HL-60 (cell line): ENCODE data around the gene TSNAXIP1.
A peak's percentile ranks its signal among the peaks of the same experiment; 100 is the strongest.

Experiments
- DNase-seq, 2 experiments: peaks; one replicate each; pipeline ENCODE4 v3.0.0-alpha.2; 2010 to 2020; ENCODE audit warnings: low read depth in 1 of 2, low spot score in 1 of 2
- H3K27ac ChIP-seq: fragments of 250-450 bp; sonication (Bioruptor Pico); replicated peaks from 2 replicates; pipeline ENCODE4 v1.5.1; 2020; ENCODE audit warnings: mild to moderate bottlenecking, moderate library complexity
- H3K27me3 ChIP-seq: fragments of 250-450 bp; sonication (Bioruptor Pico); 2 replicates; pipeline ENCODE4 v1.5.1; 2021; ENCODE audit warnings: mild to moderate bottlenecking, moderate library complexity; ENCODE audit not compliant: insufficient read depth, poor library complexity, severe bottlenecking
- H3K4me3 ChIP-seq: replicated peaks from 2 replicates; pipeline ENCODE4 v1.5.1; 2011; ENCODE audit warnings: mild to moderate bottlenecking, control low read depth, low read length; ENCODE audit not compliant: insufficient read depth
- CTCF ChIP-seq: IDR thresholded peaks from one replicate; pipeline ENCODE4 v1.5.1; 2011; ENCODE audit warnings: low read length, control low read depth, inconsistent platforms; ENCODE audit not compliant: insufficient read depth
- GABPA ChIP-seq: IDR thresholded peaks from 2 replicates; pipeline ENCODE4 v1.6.1; 2012; ENCODE audit warnings: low read depth
- POLR2AphosphoS5 ChIP-seq: IDR thresholded peaks from 2 replicates; pipeline ENCODE4 v1.6.1; 2012; ENCODE audit warnings: low read depth
- SPI1 ChIP-seq: IDR thresholded peaks from 2 replicates; pipeline ENCODE4 v1.6.1; 2012; ENCODE audit warnings: low read depth, mild to moderate bottlenecking, borderline replicate concordance
- TF ChIP-seq, protein P1 (sequence below): IDR thresholded peaks from 2 replicates; pipeline ENCODE4 v1.6.1; 2012; ENCODE audit warnings: low read depth; ENCODE audit not compliant: insufficient replicate concordance

Gene TSNAXIP1

DNA sequence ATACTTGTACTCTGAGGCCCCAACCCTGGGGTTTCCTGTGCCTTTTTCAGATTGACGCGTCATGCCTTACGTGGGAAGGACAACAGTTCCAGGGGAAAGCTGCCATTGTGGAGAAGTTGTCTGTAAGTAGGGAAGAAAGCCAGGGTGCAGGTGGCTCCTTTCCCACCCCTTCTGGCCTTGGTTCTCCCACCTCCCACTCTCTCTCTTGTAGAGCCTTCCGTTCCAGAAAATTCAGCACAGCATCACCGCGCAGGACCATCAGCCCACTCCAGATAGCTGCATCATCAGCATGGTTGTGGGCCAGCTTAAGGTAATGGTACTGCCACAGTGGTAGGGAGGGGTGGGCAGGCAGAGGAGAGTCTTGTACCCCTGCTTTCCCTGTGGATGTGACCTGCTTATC lies 61.6 kb downstream of the TSNAXIP1 start:
- DNase-seq, result no peak
- no peaks in the 10 kb centered on the region for H3K27me3 ChIP-seq
- no peak overlapping the region for H3K27ac ChIP-seq
- H3K4me3 ChIP-seq, result no peak overlapping the region
- TF ChIP-seq, protein P1, sequence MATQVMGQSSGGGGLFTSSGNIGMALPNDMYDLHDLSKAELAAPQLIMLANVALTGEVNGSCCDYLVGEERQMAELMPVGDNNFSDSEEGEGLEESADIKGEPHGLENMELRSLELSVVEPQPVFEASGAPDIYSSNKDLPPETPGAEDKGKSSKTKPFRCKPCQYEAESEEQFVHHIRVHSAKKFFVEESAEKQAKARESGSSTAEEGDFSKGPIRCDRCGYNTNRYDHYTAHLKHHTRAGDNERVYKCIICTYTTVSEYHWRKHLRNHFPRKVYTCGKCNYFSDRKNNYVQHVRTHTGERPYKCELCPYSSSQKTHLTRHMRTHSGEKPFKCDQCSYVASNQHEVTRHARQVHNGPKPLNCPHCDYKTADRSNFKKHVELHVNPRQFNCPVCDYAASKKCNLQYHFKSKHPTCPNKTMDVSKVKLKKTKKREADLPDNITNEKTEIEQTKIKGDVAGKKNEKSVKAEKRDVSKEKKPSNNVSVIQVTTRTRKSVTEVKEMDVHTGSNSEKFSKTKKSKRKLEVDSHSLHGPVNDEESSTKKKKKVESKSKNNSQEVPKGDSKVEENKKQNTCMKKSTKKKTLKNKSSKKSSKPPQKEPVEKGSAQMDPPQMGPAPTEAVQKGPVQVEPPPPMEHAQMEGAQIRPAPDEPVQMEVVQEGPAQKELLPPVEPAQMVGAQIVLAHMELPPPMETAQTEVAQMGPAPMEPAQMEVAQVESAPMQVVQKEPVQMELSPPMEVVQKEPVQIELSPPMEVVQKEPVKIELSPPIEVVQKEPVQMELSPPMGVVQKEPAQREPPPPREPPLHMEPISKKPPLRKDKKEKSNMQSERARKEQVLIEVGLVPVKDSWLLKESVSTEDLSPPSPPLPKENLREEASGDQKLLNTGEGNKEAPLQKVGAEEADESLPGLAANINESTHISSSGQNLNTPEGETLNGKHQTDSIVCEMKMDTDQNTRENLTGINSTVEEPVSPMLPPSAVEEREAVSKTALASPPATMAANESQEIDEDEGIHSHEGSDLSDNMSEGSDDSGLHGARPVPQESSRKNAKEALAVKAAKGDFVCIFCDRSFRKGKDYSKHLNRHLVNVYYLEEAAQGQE, result no peak

DNA sequence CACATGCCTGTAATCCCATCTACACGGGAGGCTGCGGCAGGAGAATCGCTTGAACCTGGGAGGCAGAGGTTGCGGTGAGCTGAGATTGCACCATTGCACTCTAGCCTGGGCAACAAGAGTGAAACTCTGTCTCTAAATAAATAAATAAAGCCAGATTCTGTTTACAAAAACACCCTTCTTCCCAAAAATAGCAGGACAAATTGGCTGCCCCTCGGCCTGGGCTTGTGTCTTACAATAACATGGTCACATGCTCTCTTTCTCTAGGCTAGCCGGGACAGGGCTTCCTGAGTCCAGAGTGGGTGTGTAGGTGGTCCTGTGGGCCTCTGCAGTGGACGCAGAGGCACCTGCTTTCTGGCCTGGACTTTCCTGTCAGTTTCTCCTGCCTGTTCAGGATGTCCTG lies 63.0 kb downstream of the TSNAXIP1 start:
- Histone ChIP-seq H3K27ac (no peak overlapping the region), H3K27me3 (no peaks in the 10 kb centered on the region), H3K4me3 (no peak overlapping the region)
- TF ChIP-seq SPI1, result no peak
- TF ChIP-seq POLR2AphosphoS5, result no peak
- TF ChIP-seq, protein P1, result no peak
- no peak for TF ChIP-seq CTCF
- TF ChIP-seq GABPA, result no peak
- DNase-seq, result no peak

DNA sequence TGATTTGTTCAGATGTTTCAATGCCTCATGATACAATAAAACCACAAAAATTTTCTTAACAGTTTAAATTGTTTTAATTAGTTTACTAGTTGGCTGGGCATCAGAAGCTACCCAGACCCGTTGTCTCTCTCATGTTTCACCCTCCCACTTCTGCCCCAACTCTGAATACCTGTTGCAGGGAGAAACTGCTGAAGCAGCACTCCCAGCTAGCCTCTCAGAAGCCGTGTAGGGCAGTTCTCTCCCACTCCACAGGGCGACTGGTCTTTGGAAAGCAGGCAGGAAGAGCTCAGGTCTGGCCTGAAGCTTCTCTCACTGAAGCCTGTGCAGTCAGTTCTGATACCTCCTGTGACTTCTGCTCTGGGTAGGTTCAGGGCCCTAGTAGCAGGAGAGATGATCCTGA lies 64.6 kb downstream of the TSNAXIP1 start:
- TF ChIP-seq GABPA, result no peak
- TF ChIP-seq, protein P1, result no peak
- no peak for TF ChIP-seq POLR2AphosphoS5
- no peak for TF ChIP-seq CTCF
- TF ChIP-seq SPI1, result no peak
- no peak overlapping the region for H3K4me3 ChIP-seq
- peak overlapping the region; percentile 79; the same call in 1 of the 2 replicates for H3K27ac ChIP-seq
- DNase-seq, result no peak
- no peaks in the 10 kb centered on the region for H3K27me3 ChIP-seq
